ENCODE results near the gene CCN2.

DNA sequence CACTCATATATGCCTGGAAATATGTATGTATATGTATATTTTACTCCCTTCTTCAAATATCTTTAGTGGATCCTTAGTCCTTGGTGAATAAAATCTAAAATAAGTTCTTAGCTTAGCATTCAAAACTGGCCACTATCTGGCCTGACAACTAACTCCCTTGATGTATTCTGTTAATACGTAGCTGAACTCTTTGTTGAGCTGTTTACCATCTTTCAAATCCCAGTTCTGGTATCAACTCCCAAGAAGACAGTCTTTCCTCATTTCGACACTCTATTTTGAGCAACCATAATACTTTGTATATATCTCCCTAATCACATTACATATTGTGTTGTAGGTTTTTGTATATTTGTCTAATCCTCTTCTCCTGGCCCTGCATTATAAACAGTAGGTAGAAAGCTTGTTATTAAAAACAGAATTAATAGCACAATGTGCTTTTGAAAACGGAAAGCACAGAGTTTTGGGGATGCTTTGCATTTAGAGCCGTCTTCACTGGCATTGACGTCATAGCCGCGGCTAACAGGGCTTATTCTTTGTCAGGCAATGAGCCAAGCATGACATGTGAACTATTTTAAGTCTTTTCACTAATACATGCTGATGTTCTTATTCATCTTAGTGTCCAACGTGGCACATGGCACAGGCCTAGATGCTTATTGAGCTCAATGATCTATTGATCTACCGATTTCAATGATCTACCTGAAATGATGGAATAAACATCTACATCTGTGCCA, 47.2 kb upstream of the CCN2 start:
- TF ChIP-seq EP300 (IDR thresholded peaks at IDR 0.05) (no peak), POLR2AphosphoS5 (IDR thresholded peaks at IDR 0.05) (peak; percentile 54 to 58)

All from esophagus muscularis mucosa (tissue), 3 donors.